ENCODE results near the gene HOXA3.

The HOXA3 gene

DNA sequence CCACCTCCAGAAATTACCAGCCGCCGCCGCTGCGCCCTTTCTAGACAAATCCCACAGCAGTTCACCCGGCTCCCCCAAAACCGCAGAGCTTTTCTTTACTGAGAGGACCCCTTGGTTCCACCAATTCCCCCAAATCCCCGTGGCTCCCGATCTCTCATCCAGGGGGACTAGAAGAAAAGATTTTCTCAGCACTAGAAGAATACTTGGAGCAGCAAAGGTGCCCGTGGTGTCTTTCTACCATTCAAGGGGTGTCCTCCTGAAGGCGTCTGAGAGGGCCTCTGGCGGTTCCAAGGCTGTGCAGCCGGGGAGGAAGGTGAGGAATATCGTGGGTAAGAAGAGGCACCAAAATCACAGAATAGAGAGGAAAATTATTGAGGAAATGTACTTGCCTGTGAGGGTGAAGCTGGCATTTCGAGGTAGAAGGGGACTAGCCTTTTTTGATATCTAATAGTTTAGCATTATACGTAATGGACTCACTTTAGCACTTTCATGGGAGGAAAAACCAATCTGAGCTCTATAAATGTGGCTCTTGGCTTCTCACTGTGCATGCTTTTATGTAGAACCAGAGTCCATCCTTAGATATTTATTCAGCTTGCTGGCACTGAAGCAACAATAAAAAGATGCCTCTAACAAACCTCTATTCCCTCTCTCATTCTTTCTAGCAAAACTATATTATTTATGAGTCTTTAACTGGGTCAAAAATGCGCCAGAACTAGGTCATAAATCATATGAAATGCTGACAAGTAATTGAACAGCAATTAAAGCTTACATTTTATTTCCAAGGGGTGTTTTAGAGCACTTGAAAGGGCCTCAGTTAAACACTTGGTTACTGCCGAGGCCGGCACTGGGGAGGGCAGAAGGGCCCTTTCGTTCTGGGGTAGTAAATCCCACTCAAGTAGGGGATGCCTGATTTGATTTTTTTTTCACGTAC lies 36.1 kb downstream of the HOXA3 start:
- Histone ChIP-seq H3K4me3 (ENCODE audit: low read length) (peak overlapping the region; percentile 81), H3K9ac (ENCODE audit: low read length) (peak overlapping the region; percentile 36), H3K27me3 (ENCODE audit: control insufficient read depth, insufficient read depth, low read length) (no peaks in the 10 kb centered on the region), H3K36me3 (ENCODE audit: control insufficient read depth, insufficient read depth, low read length) (no peaks in the 10 kb centered on the region), H3K4me1 (ENCODE audit: control insufficient read depth, insufficient read depth, low read length) (peaks cover 28% of the 10 kb centered on the region), H3K27ac (ENCODE audit: low read depth, low read length) (peak overlapping the region; percentile 94)

- H3K4me1 ChIP-seq (ENCODE audit: control insufficient read depth, insufficient read depth, low read length) = peaks cover 36% of the 10 kb centered on the region
- peak overlapping the region; percentile 94 for H3K27ac ChIP-seq (ENCODE audit: low read depth, low read length)
- H3K4me3 ChIP-seq (ENCODE audit: low read length) = peak overlapping the region; percentile 81
- H3K36me3 ChIP-seq (ENCODE audit: control insufficient read depth, insufficient read depth, low read length) = no peaks in the 10 kb centered on the region
- peak overlapping the region; percentile 36 for H3K9ac ChIP-seq (ENCODE audit: low read length)
- no peaks in the 10 kb centered on the region for H3K27me3 ChIP-seq (ENCODE audit: control insufficient read depth, insufficient read depth, low read length)
Observed at GRCh38 chr7:27115221-27116026, 37.0 kb downstream of the HOXA3 start.

DNA sequence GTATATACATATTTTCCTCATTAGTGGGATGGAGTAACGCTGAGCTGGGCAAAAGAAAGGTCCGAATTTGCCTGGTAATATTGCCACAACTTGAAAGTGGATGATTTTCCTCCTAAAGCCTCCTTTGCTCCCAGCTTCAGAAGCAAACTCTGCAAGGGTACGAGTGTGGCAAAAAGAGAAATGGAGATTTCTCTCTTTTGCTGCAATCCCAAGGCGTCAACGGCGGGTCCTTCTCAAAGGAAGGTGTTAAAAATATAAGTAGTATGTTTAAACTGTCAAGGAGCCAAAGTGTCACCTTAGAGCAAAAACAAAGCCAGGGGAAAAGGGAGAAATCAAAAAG lies 37.5 kb downstream of the HOXA3 start:
- H3K27ac ChIP-seq (ENCODE audit: low read depth, low read length) = peak overlapping the region; percentile 94
- H3K4me1 ChIP-seq (ENCODE audit: control insufficient read depth, insufficient read depth, low read length) = peaks cover 38% of the 10 kb centered on the region
- H3K36me3 ChIP-seq (ENCODE audit: control insufficient read depth, insufficient read depth, low read length) = no peaks in the 10 kb centered on the region

GRCh38 chr7:27113991-27114769 lies 38.2 kb downstream of the HOXA3 start:
- Histone ChIP-seq H3K4me3 (ENCODE audit: low read length) (peak overlapping the region; percentile 50), H3K9ac (ENCODE audit: low read length) (no peak overlapping the region), H3K27me3 (ENCODE audit: control insufficient read depth, insufficient read depth, low read length) (no peaks in the 10 kb centered on the region), H3K36me3 (ENCODE audit: control insufficient read depth, insufficient read depth, low read length) (no peaks in the 10 kb centered on the region), H3K4me1 (ENCODE audit: control insufficient read depth, insufficient read depth, low read length) (peaks cover 44% of the 10 kb centered on the region), H3K27ac (ENCODE audit: low read depth, low read length) (peak overlapping the region; percentile 92)

More for the DNA sequence above, 37.5 kb downstream of the HOXA3 start:
- H3K27me3 ChIP-seq (ENCODE audit: control insufficient read depth, insufficient read depth, low read length) = no peaks in the 10 kb centered on the region
- no peak overlapping the region for H3K9ac ChIP-seq (ENCODE audit: low read length)
- H3K4me3 ChIP-seq (ENCODE audit: low read length) = peak overlapping the region; percentile 81

- Histone ChIP-seq H3K36me3 (ENCODE audit: control insufficient read depth, insufficient read depth, low read length) (no peaks in the 10 kb centered on the region), H3K4me1 (ENCODE audit: control insufficient read depth, insufficient read depth, low read length) (peaks cover 46% of the 10 kb centered on the region), H3K9ac (ENCODE audit: low read length) (no peak overlapping the region), H3K4me3 (ENCODE audit: low read length) (peak overlapping the region; percentile 69), H3K27ac (ENCODE audit: low read depth, low read length) (peak overlapping the region; percentile 92), H3K27me3 (ENCODE audit: control insufficient read depth, insufficient read depth, low read length) (no peaks in the 10 kb centered on the region)
Observed at GRCh38 chr7:27112955-27113949, 39.1 kb downstream of the HOXA3 start.

GRCh38 chr7:27112361-27112760 lies 40.0 kb downstream of the HOXA3 start:
- no peak overlapping the region for H3K9ac ChIP-seq (ENCODE audit: low read length)
- no peak overlapping the region for H3K4me3 ChIP-seq (ENCODE audit: low read length)
- peaks cover 42% of the 10 kb centered on the region for H3K4me1 ChIP-seq (ENCODE audit: control insufficient read depth, insufficient read depth, low read length)
- no peaks in the 10 kb centered on the region for H3K27me3 ChIP-seq (ENCODE audit: control insufficient read depth, insufficient read depth, low read length)
- H3K36me3 ChIP-seq (ENCODE audit: control insufficient read depth, insufficient read depth, low read length) = no peaks in the 10 kb centered on the region
- H3K27ac ChIP-seq (ENCODE audit: low read depth, low read length) = peak overlapping the region; percentile 92

DNA sequence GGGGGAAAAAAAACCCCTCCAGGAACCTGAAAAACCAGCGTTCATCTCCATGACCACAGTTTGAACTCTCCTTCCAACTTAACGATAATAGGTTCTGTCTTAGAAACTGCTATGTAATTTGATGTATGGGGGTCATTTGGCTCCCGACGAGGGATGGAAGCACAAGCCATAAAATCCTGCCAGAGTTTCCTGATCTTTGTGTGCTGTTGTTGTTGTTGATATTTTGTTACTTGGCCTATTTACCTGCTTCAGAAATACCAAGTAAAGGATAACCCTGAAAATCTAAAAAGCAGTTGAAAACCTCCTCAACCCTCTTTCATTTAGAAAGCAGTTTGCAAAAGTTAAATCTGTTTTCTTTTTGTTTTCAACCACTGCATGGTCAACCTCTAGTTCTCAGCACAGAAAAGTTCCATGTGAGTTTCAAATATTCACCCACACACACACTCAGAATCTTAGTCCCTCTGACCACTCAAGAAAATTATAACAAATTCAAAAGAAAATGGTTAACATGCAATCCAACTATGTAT lies 40.6 kb downstream of the HOXA3 start:
- no peak overlapping the region for H3K9ac ChIP-seq (ENCODE audit: low read length)
- no peak overlapping the region for H3K4me3 ChIP-seq (ENCODE audit: low read length)
- H3K27ac ChIP-seq (ENCODE audit: low read depth, low read length) = peak overlapping the region; percentile 92
- H3K4me1 ChIP-seq (ENCODE audit: control insufficient read depth, insufficient read depth, low read length) = peaks cover 39% of the 10 kb centered on the region
- no peaks in the 10 kb centered on the region for H3K36me3 ChIP-seq (ENCODE audit: control insufficient read depth, insufficient read depth, low read length)
- H3K27me3 ChIP-seq (ENCODE audit: control insufficient read depth, insufficient read depth, low read length) = no peaks in the 10 kb centered on the region

DNA sequence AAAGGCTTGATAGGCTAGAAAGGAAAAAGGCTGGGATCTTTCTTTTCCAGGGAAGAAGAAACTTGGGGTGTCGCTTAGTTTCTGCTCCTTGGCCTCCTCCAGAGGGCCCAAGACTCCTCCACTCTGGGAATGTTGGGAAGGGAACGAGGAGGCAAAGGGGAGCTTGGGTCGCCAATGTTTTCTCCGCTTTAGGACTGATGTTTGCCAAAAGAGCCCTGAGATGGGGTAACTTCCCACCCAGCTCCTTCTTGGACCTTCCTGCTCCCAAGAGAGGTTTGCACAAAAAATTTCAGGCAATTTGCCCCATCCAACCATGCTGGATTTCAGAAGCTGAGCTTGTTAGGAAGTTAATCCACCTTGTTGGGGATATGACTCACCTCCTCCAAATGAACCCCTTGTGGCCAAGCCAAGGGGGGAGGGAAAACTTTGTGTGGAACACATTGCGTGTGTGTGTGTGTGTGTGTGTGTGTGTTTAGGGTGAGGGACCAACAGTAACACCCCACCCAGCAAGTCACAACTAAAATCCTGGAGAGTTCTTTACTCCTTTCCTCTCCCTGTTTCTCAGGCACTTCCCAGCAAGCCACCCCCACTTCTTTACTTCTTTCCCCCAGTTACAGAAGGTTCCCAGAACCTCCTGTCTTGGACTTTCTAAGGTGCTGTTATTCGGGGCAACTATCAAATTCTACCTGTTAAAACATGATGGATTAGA lies 41.2 kb downstream of the HOXA3 start:
- Histone ChIP-seq H3K27me3 (ENCODE audit: control insufficient read depth, insufficient read depth, low read length) (no peaks in the 10 kb centered on the region), H3K9ac (ENCODE audit: low read length) (no peak overlapping the region), H3K4me1 (ENCODE audit: control insufficient read depth, insufficient read depth, low read length) (peaks cover 36% of the 10 kb centered on the region), H3K36me3 (ENCODE audit: control insufficient read depth, insufficient read depth, low read length) (no peaks in the 10 kb centered on the region), H3K27ac (ENCODE audit: low read depth, low read length) (peak overlapping the region; percentile 82), H3K4me3 (ENCODE audit: low read length) (peak overlapping the region; percentile 32)

DNA sequence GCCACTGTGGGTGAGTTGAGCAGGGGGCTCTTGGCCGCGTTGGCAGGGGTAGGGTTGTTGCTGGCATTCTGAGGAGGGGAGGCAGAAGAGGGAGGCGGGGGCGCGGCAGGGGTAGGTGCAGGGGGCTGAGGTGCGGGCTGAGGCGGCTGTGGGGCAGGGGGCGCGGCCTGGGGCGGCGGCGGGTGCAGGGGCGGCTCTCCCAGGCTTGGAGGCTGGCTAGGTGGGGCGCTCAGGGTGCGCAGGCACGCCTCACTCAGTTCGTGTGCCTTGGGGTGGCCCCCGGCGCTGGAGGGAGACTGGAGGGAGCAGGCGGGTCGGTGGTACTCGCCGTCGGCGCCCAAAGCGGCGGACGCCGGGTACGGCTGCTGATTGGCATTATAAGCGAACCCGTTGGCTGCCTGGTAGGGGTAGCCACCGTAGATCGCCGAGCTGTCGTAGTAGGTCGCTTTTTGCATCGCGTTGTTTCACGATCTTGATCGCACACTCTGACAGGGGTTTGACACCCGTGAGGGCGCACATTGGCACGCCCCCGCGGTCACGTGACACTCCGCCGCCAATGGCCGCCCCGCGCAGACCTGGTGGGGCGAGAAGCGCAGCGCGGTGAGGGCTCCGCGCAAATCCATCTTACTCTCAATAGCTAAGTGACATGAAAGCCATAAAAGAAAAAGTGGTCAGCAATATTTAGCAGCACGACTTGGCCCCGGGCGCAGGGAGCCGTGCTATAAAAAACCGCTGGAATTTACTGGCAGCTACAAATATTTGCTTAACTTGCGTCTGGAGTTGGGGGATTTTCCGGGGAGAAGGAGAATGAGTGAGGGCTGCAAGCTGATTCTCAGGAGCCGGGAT lies 42.0 kb downstream of the HOXA3 start:
- Histone ChIP-seq H3K27me3 (ENCODE audit: control insufficient read depth, insufficient read depth, low read length) (no peaks in the 10 kb centered on the region), H3K36me3 (ENCODE audit: control insufficient read depth, insufficient read depth, low read length) (no peaks in the 10 kb centered on the region), H3K9ac (ENCODE audit: low read length) (no peak overlapping the region), H3K27ac (ENCODE audit: low read depth, low read length) (peak overlapping the region; percentile 82), H3K4me3 (ENCODE audit: low read length) (peak overlapping the region; percentile 49), H3K4me1 (ENCODE audit: control insufficient read depth, insufficient read depth, low read length) (peaks cover 36% of the 10 kb centered on the region)

GRCh38 chr7:27109466-27110185 lies 42.8 kb downstream of the HOXA3 start:
- Histone ChIP-seq H3K4me3 (ENCODE audit: low read length) (no peak overlapping the region), H3K36me3 (ENCODE audit: control insufficient read depth, insufficient read depth, low read length) (no peaks in the 10 kb centered on the region), H3K27me3 (ENCODE audit: control insufficient read depth, insufficient read depth, low read length) (no peaks in the 10 kb centered on the region), H3K27ac (ENCODE audit: low read depth, low read length) (peak overlapping the region; percentile 90), H3K4me1 (ENCODE audit: control insufficient read depth, insufficient read depth, low read length) (peaks cover 36% of the 10 kb centered on the region), H3K9ac (ENCODE audit: low read length) (no peak overlapping the region)

Data from rectal smooth muscle tissue (tissue), 1 donor.